Neuronal stem cell (in vitro differentiated cells): ENCODE data around the gene HIVEP2.

Experiments used
- DNase-seq: peaks from one replicate; pipeline ENCODE4 v3.0.0-alpha.2; 2013; ENCODE audit warnings: low spot score
- H2AFZ ChIP-seq: one replicate; pipeline ENCODE4 v1.6.1; 2013; ENCODE audit warnings: mild to moderate bottlenecking, low read length, inconsistent platforms
- H2AK5ac ChIP-seq: 2 replicates; pipeline ENCODE4 v1.6.1; 2013; ENCODE audit warnings: low read depth, mild to moderate bottlenecking, inconsistent platforms, low read length, moderate library complexity, mixed read lengths
- H2BK120ac ChIP-seq: 2 replicates; pipeline ENCODE4 v1.6.1; 2013; ENCODE audit warnings: low read depth, mild to moderate bottlenecking, inconsistent platforms, low read length, moderate library complexity, mixed read lengths
- H2BK12ac ChIP-seq: one replicate; pipeline ENCODE4 v1.6.1; 2013; ENCODE audit warnings: low read length, inconsistent platforms
- H2BK15ac ChIP-seq: 2 replicates; pipeline ENCODE4 v1.6.1; 2013; ENCODE audit warnings: mild to moderate bottlenecking, low read length, inconsistent platforms, mixed read lengths
- H2BK5ac ChIP-seq: one replicate; pipeline ENCODE4 v1.6.1; 2013; ENCODE audit warnings: inconsistent platforms, mild to moderate bottlenecking, low read length, moderate library complexity
- H3K14ac ChIP-seq: one replicate; pipeline ENCODE4 v1.6.1; 2013; ENCODE audit warnings: low read length, inconsistent platforms
- H3K18ac ChIP-seq: 2 replicates; pipeline ENCODE4 v1.6.1; 2013; ENCODE audit warnings: low read length, inconsistent platforms
- H3K23ac ChIP-seq: 2 replicates; pipeline ENCODE4 v1.6.1; 2013; ENCODE audit warnings: low read depth, mild to moderate bottlenecking, mixed read lengths, low read length, inconsistent platforms; ENCODE audit not compliant: poor library complexity
- H3K27ac ChIP-seq: replicated peaks from 3 replicates; pipeline ENCODE4 v1.5.1; 2013; ENCODE audit warnings: low read length, inconsistent platforms
- H3K27me3 ChIP-seq, 3 experiments: 2 replicates each; pipeline ENCODE4 v1.6.1; 2013; ENCODE audit warnings: low read length in 3 of 3, mild to moderate bottlenecking in 2 of 3, inconsistent platforms in 1 of 3, low read depth in 1 of 3, mixed read lengths in 1 of 3, moderate library complexity in 1 of 3; ENCODE audit not compliant: control insufficient read depth in 3 of 3, insufficient read depth in 3 of 3
- H3K36me3 ChIP-seq, 2 donors: replicated peaks in 1 of 2; 2 replicates each; pipeline ENCODE4 v1.6.1; 2013; ENCODE audit warnings: low read length in 2 of 2; ENCODE audit not compliant: control insufficient read depth in 2 of 2, insufficient read depth in 2 of 2
- H3K4ac ChIP-seq: 2 replicates; pipeline ENCODE4 v1.6.1; 2013; ENCODE audit warnings: inconsistent platforms, mild to moderate bottlenecking, low read length, moderate library complexity
- H3K4me1 ChIP-seq, 2 donors: 1 replicate in 1 of 2; 2 replicates in 1 of 2; pipeline ENCODE4 v1.6.1; 2013; ENCODE audit warnings: low read length in 2 of 2, low read depth in 1 of 2; ENCODE audit not compliant: control insufficient read depth in 2 of 2, insufficient read depth in 1 of 2
- H3K4me2 ChIP-seq: one replicate; pipeline ENCODE4 v1.6.1; 2013; ENCODE audit warnings: mild to moderate bottlenecking, low read length, inconsistent platforms; ENCODE audit not compliant: insufficient read depth, poor library complexity, severe bottlenecking
- H3K4me3 ChIP-seq, 2 donors: 2 replicates each; pipeline ENCODE4 v1.5.1; 2013; ENCODE audit warnings: low read length in 2 of 2, mild to moderate bottlenecking in 2 of 2, inconsistent platforms in 1 of 2, moderate library complexity in 1 of 2
- H3K79me1 ChIP-seq: one replicate; pipeline ENCODE4 v1.6.1; 2013; ENCODE audit warnings: low read depth, mild to moderate bottlenecking, inconsistent platforms, low read length, moderate library complexity
- H3K9ac ChIP-seq: one replicate; pipeline ENCODE4 v1.6.1; 2013; ENCODE audit warnings: mild to moderate bottlenecking, low read depth, low read length, inconsistent platforms; ENCODE audit not compliant: poor library complexity
- H3K9me3 ChIP-seq, 2 donors: replicated peaks in 1 of 2; 2 replicates each; pipeline versions ENCODE3 to v1.6.1; 2013; ENCODE audit warnings: low read length in 2 of 2, mild to moderate bottlenecking in 2 of 2, inconsistent platforms in 1 of 2, low read depth in 1 of 2, mixed read lengths in 1 of 2, moderate library complexity in 1 of 2; ENCODE audit not compliant: control insufficient read depth in 2 of 2, insufficient read depth in 1 of 2
- H4K8ac ChIP-seq: one replicate; pipeline ENCODE4 v1.6.1; 2013; ENCODE audit warnings: low read depth, mild to moderate bottlenecking, inconsistent platforms, low read length, moderate library complexity
- H4K91ac ChIP-seq: one replicate; pipeline ENCODE4 v1.6.1; 2013; ENCODE audit warnings: low read length, low read depth, mild to moderate bottlenecking, inconsistent platforms; ENCODE audit not compliant: poor library complexity
- WGBS, 2 donors: extraction: QIAGEN DNeasy Blood & Tissue Kit; methylation state at CpG; one replicate each; pipeline ENCODE4 v1.1.7; 2013; ENCODE audit warnings: missing lambda C conversion rate in 2 of 2, mixed read lengths in 1 of 2; ENCODE audit not compliant: insufficient read length in 2 of 2, insufficient replicate concordance in 1 of 2; ENCODE audit errors: extremely low coverage in 2 of 2; 5-methylcytosine and 5-hydroxymethylcytosine counted together

HIVEP2 gene

DNA sequence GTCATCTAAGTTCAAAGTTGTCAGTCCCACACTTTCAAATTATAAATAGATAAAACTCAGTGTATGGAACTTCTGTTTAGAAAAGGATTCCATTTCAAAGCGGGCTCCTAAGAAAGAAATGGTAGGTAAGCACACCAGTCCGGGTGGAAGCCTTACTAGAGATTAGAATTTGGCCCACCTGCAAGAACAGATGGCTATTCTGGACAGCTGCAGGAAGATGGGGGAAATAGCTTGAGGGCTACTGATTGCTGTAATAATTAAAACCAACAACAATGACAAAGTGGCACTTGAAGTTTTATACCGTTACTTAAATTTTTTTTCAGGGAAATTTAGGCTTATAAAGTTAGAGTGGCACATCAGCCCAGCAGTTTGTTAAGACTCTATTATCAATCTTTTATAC is 83.3 kb downstream of the HIVEP2 start:
- no peak for DNase-seq

DNA sequence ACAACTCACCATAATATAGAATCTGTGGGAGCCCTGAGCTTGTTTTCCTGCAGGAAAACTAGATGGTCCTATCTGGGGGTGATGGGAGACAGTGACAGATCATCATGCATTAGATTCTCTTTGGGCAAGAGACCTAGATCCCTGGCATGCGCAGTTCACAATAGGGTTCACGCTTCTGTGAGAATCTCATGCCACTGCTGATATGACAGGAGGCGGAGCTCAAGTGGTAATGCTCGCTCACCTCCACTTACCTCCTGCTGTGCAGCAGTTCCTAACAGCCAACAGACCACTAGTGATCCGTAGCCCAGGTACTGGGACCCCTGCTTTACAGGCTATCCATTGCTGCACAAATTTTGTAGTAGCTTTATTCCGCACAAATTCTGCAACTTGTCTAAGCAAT is 84.5 kb downstream of the HIVEP2 start:
- Histone ChIP-seq H3K4me3 (no peak overlapping the region), H3K14ac (no peak overlapping the region), H2AFZ (no peak overlapping the region), H3K18ac (no peak overlapping the region), H4K8ac (no peak overlapping the region), H3K36me3 (no peaks in the 10 kb centered on the region), H3K23ac (no peak overlapping the region), H2BK120ac (no peak overlapping the region), H4K91ac (no peak overlapping the region), H3K9me3 (no peaks in the 10 kb centered on the region), H3K4me1 (peaks cover 4 to 9% of the 10 kb centered on the region in 2 donors), H3K9ac (no peak overlapping the region), H2BK12ac (no peak overlapping the region), H3K27ac (no peak overlapping the region), H3K4me2 (no peak overlapping the region), H3K4ac (no peak overlapping the region), H3K27me3 (no peaks in the 10 kb centered on the region), H2BK15ac (no peak overlapping the region), H2AK5ac (no peak overlapping the region), H2BK5ac (no peak overlapping the region), H3K79me1 (no peaks in the 10 kb centered on the region)
- no CpG with 5 or more reads among the region's 6 CpGs for WGBS, 2 donors
- DNase-seq, result no peak

More for the DNA sequence above, 83.3 kb downstream of the HIVEP2 start:
- WGBS, 2 donors, result no CpG with 5 or more reads among the region's 3 CpGs
- Histone ChIP-seq H3K27me3 (no peaks in the 10 kb centered on the region), H3K27ac (no peak overlapping the region), H3K4me2 (no peak overlapping the region), H3K18ac (no peak overlapping the region), H3K9ac (no peak overlapping the region), H2AK5ac (no peak overlapping the region), H4K8ac (no peak overlapping the region), H3K4me1 (peaks cover 3 to 5% of the 10 kb centered on the region in 2 donors), H4K91ac (no peak overlapping the region), H3K4ac (no peak overlapping the region), H2BK12ac (no peak overlapping the region), H3K9me3 (no peaks in the 10 kb centered on the region), H3K79me1 (no peaks in the 10 kb centered on the region), H3K14ac (no peak overlapping the region), H3K4me3 (no peak overlapping the region), H2AFZ (no peak overlapping the region), H2BK120ac (no peak overlapping the region), H2BK15ac (no peak overlapping the region), H3K23ac (no peak overlapping the region), H2BK5ac (no peak overlapping the region), H3K36me3 (no peaks in the 10 kb centered on the region)

DNA sequence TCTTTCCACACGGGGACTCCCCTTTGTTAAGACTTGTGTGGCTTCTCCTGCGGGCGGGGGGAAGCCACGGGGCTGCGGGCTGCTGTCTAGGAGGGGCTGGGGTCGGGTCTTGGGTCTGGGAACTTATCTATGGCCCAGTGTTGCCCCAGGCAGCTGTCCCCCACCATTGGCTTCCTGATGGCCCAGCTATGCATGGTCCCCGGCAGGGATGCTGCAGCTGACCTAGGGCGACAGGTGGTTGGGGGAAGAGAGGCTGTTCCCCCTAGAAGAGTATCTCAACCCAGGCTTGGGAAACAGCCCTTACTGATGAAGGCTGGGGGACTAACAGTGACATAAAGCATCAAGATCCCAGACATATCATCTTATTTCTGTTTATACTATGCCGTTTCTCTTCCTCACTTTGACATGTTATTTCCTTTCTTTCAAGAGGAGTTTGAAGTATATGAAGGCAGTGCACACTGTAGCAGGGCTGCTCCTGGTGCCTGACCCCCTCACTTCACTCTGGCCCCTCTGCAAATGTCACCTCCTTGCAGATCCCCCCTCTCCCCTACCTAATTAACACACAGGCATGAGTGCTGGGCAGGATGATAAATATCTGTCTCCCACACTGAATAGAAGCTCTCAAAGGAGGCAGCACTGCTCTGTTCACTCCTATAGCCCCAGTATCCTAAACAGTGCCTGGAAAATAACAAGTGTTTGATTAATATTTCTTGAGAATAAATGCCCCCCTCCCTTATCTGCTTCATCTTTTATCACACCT is 87.0 kb downstream of the HIVEP2 start:
- Histone ChIP-seq H3K36me3 (no peaks in the 10 kb centered on the region), H3K18ac (no peak overlapping the region), H2AFZ (no peak overlapping the region), H3K9ac (no peak overlapping the region), H2BK15ac (no peak overlapping the region), H2BK12ac (no peak overlapping the region), H3K4me1 (peaks cover 6 to 9% of the 10 kb centered on the region in 2 donors), H3K27me3 (no peaks in the 10 kb centered on the region), H3K27ac (no peak overlapping the region), H3K14ac (no peak overlapping the region), H3K23ac (no peak overlapping the region), H3K4me2 (no peak overlapping the region), H3K4me3 (no peak overlapping the region), H3K4ac (no peak overlapping the region), H2AK5ac (no peak overlapping the region), H4K8ac (no peak overlapping the region), H2BK120ac (no peak overlapping the region), H2BK5ac (no peak overlapping the region), H3K79me1 (no peaks in the 10 kb centered on the region), H3K9me3 (no peaks in the 10 kb centered on the region), H4K91ac (no peak overlapping the region)
- WGBS, 2 donors, result no CpG with 5 or more reads among the region's 9 CpGs
- DNase-seq, result no peak

DNA sequence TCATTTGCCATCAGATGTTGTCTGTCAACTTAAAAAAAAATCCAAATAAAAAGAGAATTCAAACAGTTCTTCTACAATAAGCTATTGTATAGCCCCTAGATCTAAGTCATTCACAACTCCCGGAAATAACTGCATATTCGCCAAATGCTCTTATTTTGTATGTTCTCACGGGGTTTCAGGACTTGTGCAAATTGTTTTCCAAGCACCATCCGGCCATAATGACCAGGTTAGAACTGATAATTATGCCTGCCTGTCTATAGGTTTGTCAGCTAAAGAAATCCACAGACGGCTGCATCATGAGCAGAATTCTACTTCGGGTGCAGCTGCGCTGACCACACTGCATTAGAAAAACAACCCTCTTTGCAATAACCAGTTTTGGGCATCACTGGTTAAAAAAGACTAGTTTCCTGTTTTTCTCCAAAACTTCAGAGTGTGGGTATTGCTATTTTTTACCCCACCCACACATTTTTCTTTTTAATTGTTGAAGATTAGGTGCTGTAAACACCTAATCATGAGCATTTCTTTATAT is 87.7 kb downstream of the HIVEP2 start:
- Histone ChIP-seq H3K4ac (no peak overlapping the region), H3K79me1 (no peaks in the 10 kb centered on the region), H3K27ac (no peak overlapping the region), H3K18ac (no peak overlapping the region), H2BK12ac (no peak overlapping the region), H3K4me3 (no peak overlapping the region), H3K23ac (no peak overlapping the region), H3K4me2 (no peak overlapping the region), H3K27me3 (no peaks in the 10 kb centered on the region), H3K9ac (no peak overlapping the region), H4K8ac (no peak overlapping the region), H4K91ac (no peak overlapping the region), H3K4me1 (peaks cover 6 to 9% of the 10 kb centered on the region in 2 donors), H2BK120ac (no peak overlapping the region), H2AFZ (no peak overlapping the region), H2BK5ac (no peak overlapping the region), H2BK15ac (no peak overlapping the region), H2AK5ac (no peak overlapping the region), H3K14ac (no peak overlapping the region), H3K9me3 (no peaks in the 10 kb centered on the region), H3K36me3 (no peaks in the 10 kb centered on the region)
- no peak for DNase-seq
- no CpG with 5 or more reads among the region's 7 CpGs for WGBS, 2 donors
